CD1c-positive myeloid dendritic cell (primary cell): ENCODE results near the gene PPP1R3G.

ENCODE experiments used
- DNase-seq: peaks from one replicate; pipeline ENCODE4 v3.0.0-alpha.2; 2016; ENCODE audit errors: extremely low spot score

PPP1R3G gene

GRCh38 chr6:5093231-5094015 is 8.3 kb downstream of the PPP1R3G start:
- no peak for DNase-seq

- DNase-seq, result no peak
These were observed 9.2 kb downstream of the PPP1R3G start for GRCh38 chr6:5094327-5094726.

- DNase-seq, result no peak
These were observed 10.1 kb downstream of the PPP1R3G start for GRCh38 chr6:5095236-5095635.

GRCh38 chr6:5096482-5096881 is 11.3 kb downstream of the PPP1R3G start:
- no peak for DNase-seq

- DNase-seq, result no peak
These were observed 13.5 kb downstream of the PPP1R3G start for GRCh38 chr6:5098501-5099270.

- no peak for DNase-seq
These were observed 14.4 kb downstream of the PPP1R3G start for GRCh38 chr6:5099537-5099936.

GRCh38 chr6:5100806-5101205 is 15.7 kb downstream of the PPP1R3G start:
- DNase-seq, result no peak

- DNase-seq, result no peak
These were observed 17.3 kb downstream of the PPP1R3G start for GRCh38 chr6:5102267-5102970.

GRCh38 chr6:5103250-5103649 is 18.1 kb downstream of the PPP1R3G start:
- no peak for DNase-seq

- no peak for DNase-seq
These were observed 19.5 kb downstream of the PPP1R3G start for GRCh38 chr6:5104667-5105066.

GRCh38 chr6:5105146-5105545 is 20.0 kb downstream of the PPP1R3G start:
- no peak for DNase-seq

GRCh38 chr6:5107341-5107740 is 22.2 kb downstream of the PPP1R3G start:
- DNase-seq, result no peak

- no peak for DNase-seq
These were observed 22.9 kb downstream of the PPP1R3G start for GRCh38 chr6:5108068-5108467.

GRCh38 chr6:5108536-5109150 is 23.5 kb downstream of the PPP1R3G start:
- DNase-seq, result no peak

GRCh38 chr6:5109436-5109835 is 24.3 kb downstream of the PPP1R3G start:
- no peak for DNase-seq

- no peak for DNase-seq
These were observed 25.1 kb downstream of the PPP1R3G start for GRCh38 chr6:5110246-5110645.

- DNase-seq, result no peak
These were observed 26.5 kb downstream of the PPP1R3G start for GRCh38 chr6:5111626-5112025.

GRCh38 chr6:5112066-5112799 is 27.1 kb downstream of the PPP1R3G start:
- DNase-seq, result no peak

- DNase-seq, result no peak
These were observed 28.0 kb downstream of the PPP1R3G start for GRCh38 chr6:5113096-5113495.

GRCh38 chr6:5115168-5115567 is 30.0 kb downstream of the PPP1R3G start:
- DNase-seq, result no peak

- no peak for DNase-seq
These were observed 31.3 kb downstream of the PPP1R3G start for GRCh38 chr6:5116243-5116991.
